GM19238 (cell line): ENCODE measurements around the gene SLIT1.

Experiments used
- DNase-seq: peaks from one replicate; pipeline ENCODE4 v3.0.0; 2011; ENCODE audit warnings: low spot score; ENCODE audit not compliant: insufficient read length

The SLIT1 gene

GRCh38 chr10:97203220-97203619, 17.5 kb upstream of the SLIT1 start:
- no peak for DNase-seq

GRCh38 chr10:97200616-97201015, 14.9 kb upstream of the SLIT1 start:
- DNase-seq = no peak

GRCh38 chr10:97199152-97199551, 13.4 kb upstream of the SLIT1 start:
- no peak for DNase-seq

- no peak for DNase-seq
Measured at GRCh38 chr10:97197030-97197500, 11.3 kb upstream of the SLIT1 start.

- DNase-seq = peak; percentile 61
Measured at GRCh38 chr10:97196223-97197029, 10.7 kb upstream of the SLIT1 start.

GRCh38 chr10:97195706-97196222, 10.0 kb upstream of the SLIT1 start:
- no peak for DNase-seq

- no peak for DNase-seq
Measured at GRCh38 chr10:97192952-97193435, 7.2 kb upstream of the SLIT1 start.

- DNase-seq = no peak
Measured at GRCh38 chr10:97190450-97190849, 4.7 kb upstream of the SLIT1 start.

- no peak for DNase-seq
Measured at GRCh38 chr10:97188261-97188711, 2.5 kb upstream of the SLIT1 start.

- DNase-seq = no peak
Measured at GRCh38 chr10:97186911-97187310, 1.2 kb upstream of the SLIT1 start.

GRCh38 chr10:97184971-97185325, 811 bp downstream of the SLIT1 start:
- no peak for DNase-seq

- no peak for DNase-seq
Measured at GRCh38 chr10:97183314-97183713, 2.4 kb downstream of the SLIT1 start.

GRCh38 chr10:97182288-97182990, 3.3 kb downstream of the SLIT1 start:
- no peak for DNase-seq

GRCh38 chr10:97180986-97181385, 4.8 kb downstream of the SLIT1 start:
- no peak for DNase-seq

GRCh38 chr10:97180363-97180755, 5.4 kb downstream of the SLIT1 start:
- no peak for DNase-seq

- no peak for DNase-seq
Measured at GRCh38 chr10:97179731-97180362, 5.9 kb downstream of the SLIT1 start.

- DNase-seq = no peak
Measured at GRCh38 chr10:97179311-97179710, 6.4 kb downstream of the SLIT1 start.

GRCh38 chr10:97178074-97178473, 7.7 kb downstream of the SLIT1 start:
- DNase-seq = no peak

- DNase-seq = no peak
Measured at GRCh38 chr10:97176226-97176625, 9.5 kb downstream of the SLIT1 start.

- DNase-seq = no peak
Measured at GRCh38 chr10:97175586-97175985, 10.2 kb downstream of the SLIT1 start.

- no peak for DNase-seq
Measured at GRCh38 chr10:97174941-97175340, 10.8 kb downstream of the SLIT1 start.

GRCh38 chr10:97174276-97174775, 11.4 kb downstream of the SLIT1 start:
- no peak for DNase-seq
